Activated CD8-positive, alpha-beta T cell treated with anti-CD3 and anti-CD28 coated beads, Interleukin-2, amount 10 ng/mL, durations not matched to agents 7 days and 5 days (primary cell): ENCODE data around the gene COPA. TPM values are rescaled to one million over a fixed set of nuclear protein-coding genes. Genes with fewer than 3 reads are reported as not detected.

Experiments used
- ATAC-seq: fragments of 150-1000 bp; cut with Tn5 transposase; one replicate; pipeline ENCODE4 v1.10.0; 2021; ENCODE audit warnings: moderate library complexity
- CTCF ChIA-PET: fragments of 350-600 bp; sonication (Branson Sonifier 250); formaldehyde crosslinking; loops from one replicate; lab custom pipeline; 2021; ENCODE audit warnings: antibody characterized with exemption; lab: Charles Lee
- POLR2A ChIA-PET: fragments of 350-600 bp; sonication (Branson Sonifier 250); formaldehyde crosslinking; loops from one replicate; lab custom pipeline; 2021; ENCODE audit warnings: antibody characterized with exemption; lab: Charles Lee
- DNase-seq: peaks from one replicate; pipeline ENCODE4 v3.0.0-alpha.2; 2020
- H3K27ac Mint-ChIP-seq: one replicate; pipeline ENCODE4 v1.8.0; 2021; ENCODE audit warnings: mild to moderate bottlenecking, mixed read lengths
- H3K27me3 Mint-ChIP-seq: one replicate; pipeline ENCODE4 v1.8.0; 2021; ENCODE audit warnings: low read depth, mixed read lengths
- H3K36me3 Mint-ChIP-seq: one replicate; pipeline ENCODE4 v1.8.0; 2021; ENCODE audit warnings: low read depth, mixed read lengths
- H3K4me1 Mint-ChIP-seq: one replicate; pipeline ENCODE4 v1.8.0; 2021; ENCODE audit warnings: low read depth, mixed read lengths
- H3K4me3 Mint-ChIP-seq: one replicate; pipeline ENCODE4 v1.8.0; 2021; ENCODE audit warnings: mild to moderate bottlenecking, mixed read lengths
- H3K9me3 Mint-ChIP-seq: one replicate; pipeline ENCODE4 v1.8.0; 2022; ENCODE audit warnings: mixed read lengths; ENCODE audit not compliant: insufficient read depth
- total RNA-seq, 2 experiments: library from RNA; stranded (reverse); gene quantifications; one replicate each; pipeline ENCODE4 v1.2.3, GENCODE V29; 2021

COPA gene
- total RNA-seq, 2 experiments from 2014 or later = 121 to 128 TPM

GRCh38 chr1:160370561-160371345 is 27.7 kb upstream of the COPA start:
- Mint-ChIP-seq H3K27ac (no peak overlapping the region), H3K36me3 (no peaks in the 10 kb centered on the region), H3K27me3 (peaks cover 3% of the 10 kb centered on the region), H3K4me3 (no peak overlapping the region), H3K9me3 (no peaks in the 10 kb centered on the region), H3K4me1 (peaks cover 10% of the 10 kb centered on the region)
- CTCF ChIA-PET = no interaction called here
- POLR2A ChIA-PET = interaction anchor here (1.0 kb wide), 1 partner anchor 108 kb away, joined by 3 read pairs; the partner anchor contains the start of gene DCAF8
- ATAC-seq = no peak
- DNase-seq = no peak

DNA sequence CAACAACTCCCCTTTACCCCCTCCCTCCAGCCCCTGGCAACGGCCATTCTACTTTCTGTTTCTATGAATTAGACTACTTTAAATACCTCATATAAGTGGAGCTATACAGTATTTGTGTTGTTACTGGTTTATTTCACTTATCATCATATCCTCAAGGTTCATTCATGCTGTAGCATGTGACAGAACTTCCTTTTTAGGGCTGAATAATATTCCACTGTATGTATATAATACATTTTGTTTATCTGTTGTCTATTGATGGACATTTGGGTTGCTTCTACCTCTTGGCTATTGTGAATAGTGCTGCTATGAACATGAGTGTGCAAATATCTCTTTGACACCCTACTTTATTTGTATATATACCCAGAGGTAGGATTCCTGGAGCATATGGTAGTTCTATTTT is 26.0 kb upstream of the COPA start:
- peaks cover 6% of the 10 kb centered on the region for H3K4me1 Mint-ChIP-seq
- no peaks in the 10 kb centered on the region for H3K36me3 Mint-ChIP-seq
- H3K27ac Mint-ChIP-seq = no peak overlapping the region
- CTCF ChIA-PET = interaction anchor here (1.2 to 2.3 kb wide), 4 partner anchors 14 to 117 kb away, joined by 4 to 7 read pairs (median 6); no protein-coding TSS in a partner anchor
- DNase-seq (no peak), ATAC-seq (no peak)
- H3K27me3 Mint-ChIP-seq = peaks cover 3% of the 10 kb centered on the region
- H3K9me3 Mint-ChIP-seq = no peaks in the 10 kb centered on the region
- no peak overlapping the region for H3K4me3 Mint-ChIP-seq
- POLR2A ChIA-PET = no interaction called here

DNA sequence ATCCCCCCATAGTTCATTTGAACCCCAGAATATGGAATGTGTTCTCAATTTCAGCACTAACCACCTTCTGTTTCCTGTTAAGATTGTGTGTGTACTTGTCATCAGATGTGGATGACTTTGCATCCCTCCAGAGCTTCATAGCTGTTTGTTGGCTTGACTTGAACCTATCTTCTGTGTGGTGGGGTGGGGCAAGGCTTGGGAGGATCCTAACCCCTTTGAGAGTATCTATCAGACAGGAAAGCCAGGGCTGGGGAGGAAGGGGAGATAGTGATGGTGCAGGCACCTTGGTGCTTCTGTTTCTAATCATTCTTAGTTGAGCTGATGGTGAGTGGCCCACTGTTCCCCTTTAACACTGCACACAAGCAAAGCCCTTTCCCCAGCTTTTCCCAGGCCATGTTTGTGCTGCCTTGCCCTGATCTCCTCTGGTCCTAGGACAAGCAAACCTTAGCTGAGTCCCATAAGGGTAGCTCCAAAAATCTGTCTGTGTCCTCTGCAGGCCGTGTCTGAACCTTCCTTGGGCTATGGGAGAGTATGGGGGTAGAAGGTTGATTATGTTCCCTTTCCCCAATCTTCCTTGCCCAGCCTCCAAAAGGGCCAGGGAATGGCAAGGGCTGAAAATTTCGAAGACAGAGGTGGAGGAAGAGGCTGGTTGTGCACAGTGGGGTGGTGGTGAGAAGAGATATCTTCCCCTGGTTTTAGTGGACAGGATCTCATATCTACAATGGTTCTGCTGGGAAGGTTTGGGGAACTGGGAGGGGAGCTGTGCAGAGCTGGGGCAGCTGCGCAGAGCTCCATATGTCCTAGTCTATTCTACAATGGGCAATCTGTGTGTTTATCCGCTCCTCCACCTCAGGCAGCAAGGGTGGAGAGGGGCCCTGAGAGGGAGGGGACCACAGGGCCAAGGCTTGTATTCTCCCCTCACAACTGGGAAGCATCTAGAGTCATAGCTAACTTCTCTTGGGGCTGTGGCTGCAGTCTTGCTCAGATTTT is 25.2 kb upstream of the COPA start:
- no peaks in the 10 kb centered on the region for H3K36me3 Mint-ChIP-seq
- no peak for DNase-seq
- no peak for ATAC-seq
- CTCF ChIA-PET = interaction anchor here (1.2 to 2.8 kb wide), 5 partner anchors 9 to 116 kb away, joined by 4 to 20 read pairs (median 6); no protein-coding TSS in a partner anchor
- peaks cover 6% of the 10 kb centered on the region for H3K4me1 Mint-ChIP-seq
- peak overlapping the region; percentile 25 for H3K27ac Mint-ChIP-seq
- no peaks in the 10 kb centered on the region for H3K9me3 Mint-ChIP-seq
- peaks cover 3% of the 10 kb centered on the region for H3K27me3 Mint-ChIP-seq
- POLR2A ChIA-PET = no interaction called here
- H3K4me3 Mint-ChIP-seq = no peak overlapping the region

DNA sequence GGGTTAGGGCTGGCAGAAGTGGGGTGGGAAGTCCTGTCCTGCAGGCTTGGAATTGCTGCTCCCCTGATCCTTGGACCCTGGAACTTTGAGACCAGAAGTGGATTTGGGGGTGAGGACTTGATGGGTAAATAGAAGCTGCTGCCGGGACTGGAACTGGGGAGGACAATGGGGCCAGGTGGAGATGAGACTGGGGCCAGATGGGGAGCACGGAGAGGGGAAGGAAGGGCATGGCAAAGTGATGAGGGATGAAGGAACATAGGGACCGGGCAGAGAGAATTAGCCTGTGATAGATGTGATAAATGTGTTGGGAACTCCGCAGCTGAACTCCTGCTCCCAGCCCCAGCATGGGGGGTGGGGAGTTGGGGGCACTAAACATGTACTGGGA is 24.5 kb upstream of the COPA start:
- H3K4me3 Mint-ChIP-seq = no peak overlapping the region
- no peaks in the 10 kb centered on the region for H3K36me3 Mint-ChIP-seq
- no peak for DNase-seq
- CTCF ChIA-PET = interaction anchor here (1.6 to 2.8 kb wide), 3 partner anchors 9 to 76 kb away, joined by 6 to 20 read pairs (median 7); no protein-coding TSS in a partner anchor
- ATAC-seq = no peak
- POLR2A ChIA-PET = no interaction called here
- H3K27ac Mint-ChIP-seq = peak overlapping the region; percentile 25
- peaks cover 6% of the 10 kb centered on the region for H3K4me1 Mint-ChIP-seq
- no peaks in the 10 kb centered on the region for H3K9me3 Mint-ChIP-seq
- H3K27me3 Mint-ChIP-seq = peaks cover 3% of the 10 kb centered on the region

GRCh38 chr1:160366731-160367515 is 23.9 kb upstream of the COPA start, which contains the start of gene NHLH1:
Gene NHLH1 (plus strand): TSS chr1:160367071. CDS start chr1:160370732, 3,661 bp downstream.
- no peak for DNase-seq
- Mint-ChIP-seq H3K4me1 (peaks cover 6% of the 10 kb centered on the region), H3K9me3 (no peaks in the 10 kb centered on the region), H3K27me3 (peaks cover 3% of the 10 kb centered on the region), H3K4me3 (no peak within 1 kb of the TSS), H3K36me3 (no peaks in the 10 kb centered on the region), H3K27ac (peak within 1 kb of the TSS; percentile 25)
- ATAC-seq = no peak
- CTCF ChIA-PET = interaction anchor here (2.3 to 2.8 kb wide), 2 partner anchors 10 to 76 kb away, joined by 7 to 20 read pairs; no protein-coding TSS in a partner anchor
- POLR2A ChIA-PET = interaction anchor here (0.6 kb wide), 2 partner anchors 105 to 218 kb away, joined by 3 read pairs; partner anchors contain the start of gene DCAF8

DNA sequence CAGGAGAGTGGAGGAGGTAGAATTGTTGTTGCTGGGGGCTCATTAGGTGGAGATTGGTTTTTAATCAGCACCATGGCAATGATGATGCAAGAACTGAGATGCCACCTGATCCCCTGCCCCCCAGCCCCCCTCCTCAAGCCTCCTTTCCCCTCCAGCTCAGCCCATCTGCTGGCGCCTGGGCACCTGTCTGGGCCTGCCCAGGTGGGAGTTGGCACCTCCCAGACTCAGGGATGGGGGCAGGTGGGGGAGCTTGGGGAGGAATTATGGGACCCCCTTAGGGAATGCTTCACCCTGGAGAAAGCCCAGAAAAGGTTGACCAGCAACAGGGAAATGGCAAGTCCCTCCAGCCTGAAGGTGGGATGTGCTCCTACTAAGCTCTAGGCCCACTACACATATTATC is 22.3 kb upstream of the COPA start:
- no peak for DNase-seq
- POLR2A ChIA-PET = no interaction called here
- Mint-ChIP-seq H3K36me3 (peaks cover 8% of the 10 kb centered on the region), H3K4me3 (no peak overlapping the region), H3K27ac (no peak overlapping the region), H3K27me3 (peaks cover 3% of the 10 kb centered on the region), H3K4me1 (peaks cover 6% of the 10 kb centered on the region), H3K9me3 (no peaks in the 10 kb centered on the region)
- CTCF ChIA-PET = no interaction called here
- ATAC-seq = no peak

- DNase-seq (no peak), ATAC-seq (no peak)
- Mint-ChIP-seq H3K4me1 (peaks cover 6% of the 10 kb centered on the region), H3K4me3 (no peak overlapping the region), H3K36me3 (peaks cover 8% of the 10 kb centered on the region), H3K27ac (peak overlapping the region; percentile 9), H3K27me3 (no peaks in the 10 kb centered on the region), H3K9me3 (no peaks in the 10 kb centered on the region)
- ChIA-PET CTCF (no interaction called here), POLR2A (no interaction called here)
These were observed 21.1 kb upstream of the COPA start for GRCh38 chr1:160363951-160364735.

DNA sequence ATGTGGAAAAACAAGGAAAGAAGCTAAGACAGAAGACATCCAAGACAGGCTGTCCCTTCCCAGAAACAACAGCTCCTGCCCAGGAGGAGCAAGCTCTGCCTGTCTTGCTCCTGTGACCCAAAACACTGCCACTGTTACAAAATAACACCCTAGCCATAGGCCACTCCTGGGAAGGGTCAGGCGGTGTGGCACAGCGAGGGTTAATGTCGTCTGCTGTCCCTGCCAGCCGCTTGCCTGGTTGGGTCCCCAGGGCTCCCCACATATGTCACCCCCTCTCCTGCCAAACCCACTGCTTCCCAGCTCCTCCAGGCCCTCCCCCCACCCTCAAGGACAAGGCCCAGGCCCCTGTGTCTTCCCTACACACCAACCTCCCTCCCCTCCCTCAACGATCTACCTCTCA is 20.0 kb upstream of the COPA start:
- Mint-ChIP-seq H3K36me3 (peaks cover 15% of the 10 kb centered on the region), H3K4me3 (no peak overlapping the region), H3K27me3 (no peaks in the 10 kb centered on the region), H3K9me3 (no peaks in the 10 kb centered on the region), H3K27ac (peak overlapping the region; percentile 27), H3K4me1 (peaks cover 6% of the 10 kb centered on the region)
- ATAC-seq = no peak
- ChIA-PET POLR2A (no interaction called here), CTCF (interaction anchor here (1.2 to 1.9 kb wide), 2 partner anchors 12 to 13 kb away, joined by 3 to 9 read pairs; no protein-coding TSS in a partner anchor)
- DNase-seq = no peak

DNA sequence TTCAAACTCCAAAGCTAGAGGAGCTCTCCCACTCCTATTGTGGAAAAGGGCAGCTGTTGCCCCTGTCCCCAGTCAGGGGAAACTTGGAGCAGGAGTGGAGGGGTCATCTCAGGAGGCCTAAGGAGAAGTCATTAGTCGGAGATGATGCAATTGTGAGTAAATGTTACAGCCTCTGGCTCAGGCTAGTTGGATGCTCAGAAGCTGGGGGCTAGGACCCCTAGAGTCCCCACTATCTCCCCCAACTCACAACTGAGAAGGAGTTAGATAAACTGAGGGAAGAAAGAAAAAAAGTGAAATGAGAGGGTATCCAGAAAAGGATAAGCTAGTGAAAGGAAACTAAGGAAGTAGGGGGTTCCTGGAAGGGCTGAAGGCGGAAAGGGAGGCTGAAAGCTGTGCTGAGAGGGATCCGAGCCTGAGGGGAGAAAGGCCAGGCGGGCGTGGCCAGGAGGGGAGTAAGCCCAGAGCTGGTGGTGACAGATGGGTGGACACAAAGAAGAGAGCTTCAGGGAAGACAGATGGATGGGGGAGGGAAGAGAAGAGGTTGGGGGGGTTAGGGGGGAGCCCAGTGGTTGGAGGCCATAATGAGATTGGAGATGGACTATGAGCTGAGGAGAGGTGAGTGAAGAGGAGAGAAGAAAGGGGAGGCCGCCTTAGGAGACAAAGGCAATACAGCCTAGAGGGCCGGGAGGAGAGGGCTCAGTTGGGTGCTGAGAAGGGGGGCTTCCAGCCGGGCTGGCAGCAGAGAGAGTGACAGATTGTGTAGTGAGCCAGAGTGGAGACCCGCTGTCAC is 19.3 kb upstream of the COPA start:
- no peak for DNase-seq
- Mint-ChIP-seq H3K27me3 (no peaks in the 10 kb centered on the region), H3K4me3 (no peak overlapping the region), H3K36me3 (peaks cover 18% of the 10 kb centered on the region), H3K4me1 (no peaks in the 10 kb centered on the region), H3K27ac (no peak overlapping the region), H3K9me3 (no peaks in the 10 kb centered on the region)
- POLR2A ChIA-PET = no interaction called here
- CTCF ChIA-PET = interaction anchor here (1.2 to 1.9 kb wide), 2 partner anchors 11 to 14 kb away, joined by 3 to 9 read pairs; no protein-coding TSS in a partner anchor
- ATAC-seq = no peak

GRCh38 chr1:160361814-160362167 is 18.7 kb upstream of the COPA start:
- Mint-ChIP-seq H3K4me3 (no peak overlapping the region), H3K27me3 (no peaks in the 10 kb centered on the region), H3K27ac (no peak overlapping the region), H3K36me3 (peaks cover 23% of the 10 kb centered on the region), H3K9me3 (no peaks in the 10 kb centered on the region), H3K4me1 (no peaks in the 10 kb centered on the region)
- ATAC-seq = no peak
- no peak for DNase-seq
- POLR2A ChIA-PET = no interaction called here
- CTCF ChIA-PET = interaction anchor here (1.9 kb wide), 1 partner anchor 15 kb away, joined by 9 read pairs; no protein-coding TSS in a partner anchor
